ENCODE data around the gene GHRH. TPM values are rescaled to one million over a fixed set of nuclear protein-coding genes. Genes with fewer than 3 reads are reported as not detected.

GHRH gene
- not detected for total RNA-seq (ENCODE audit: unreplicated experiment)
- long read RNA-seq: 0 reads

- Mint-ChIP-seq H3K4me3 (ENCODE audit: unreplicated experiment) (no peak within 1 kb of the TSS), H3K27ac (ENCODE audit: unreplicated experiment) (no peak within 1 kb of the TSS), H3K4me1 (ENCODE audit: unreplicated experiment) (peaks cover 9% of the 10 kb centered on the region), H3K9me3 (ENCODE audit: unreplicated experiment) (no peaks in the 10 kb centered on the region), H3K36me3 (ENCODE audit: low read depth, unreplicated experiment) (no peaks in the 10 kb centered on the region), H3K27me3 (ENCODE audit: unreplicated experiment) (peaks cover 8% of the 10 kb centered on the region)
- TF ChIP-seq CTCF (IDR thresholded peaks at IDR 0.05; ENCODE audit: unreplicated experiment): no peak
- no peak for DNase-seq (ENCODE audit: low spot score)
Observed at GRCh38 chr20:37261714-37262113, at the start of gene GHRH. TSS of gene GHRH (minus strand) at chr20:37261814. CDS start at chr20:37256889, 4,925 bp downstream.

- Mint-ChIP-seq H3K4me3 (ENCODE audit: unreplicated experiment) (no peak overlapping the region), H3K27ac (ENCODE audit: unreplicated experiment) (no peak overlapping the region), H3K27me3 (ENCODE audit: unreplicated experiment) (peaks cover 5% of the 10 kb centered on the region), H3K9me3 (ENCODE audit: unreplicated experiment) (no peaks in the 10 kb centered on the region), H3K36me3 (ENCODE audit: low read depth, unreplicated experiment) (peaks cover 44% of the 10 kb centered on the region), H3K4me1 (ENCODE audit: unreplicated experiment) (peaks cover 19% of the 10 kb centered on the region)
- DNase-seq (ENCODE audit: low spot score): no peak
- TF ChIP-seq CTCF (IDR thresholded peaks at IDR 0.05; ENCODE audit: unreplicated experiment): no peak
Observed at GRCh38 chr20:37310951-37311350, 49.3 kb upstream of the GHRH start.

- H3K9me3 Mint-ChIP-seq (ENCODE audit: unreplicated experiment): no peaks in the 10 kb centered on the region
- H3K4me3 Mint-ChIP-seq (ENCODE audit: unreplicated experiment): peak overlapping the region; percentile 67
- DNase-seq (ENCODE audit: low spot score): no peak
- peaks cover 3% of the 10 kb centered on the region for H3K27me3 Mint-ChIP-seq (ENCODE audit: unreplicated experiment)
- H3K36me3 Mint-ChIP-seq (ENCODE audit: low read depth, unreplicated experiment): peaks cover 46% of the 10 kb centered on the region
- peaks cover 19% of the 10 kb centered on the region for H3K4me1 Mint-ChIP-seq (ENCODE audit: unreplicated experiment)
- peak overlapping the region; percentile 42 for H3K27ac Mint-ChIP-seq (ENCODE audit: unreplicated experiment)
- no peak for TF ChIP-seq CTCF (IDR thresholded peaks at IDR 0.05; ENCODE audit: unreplicated experiment)
Observed at GRCh38 chr20:37309936-37310590, 48.4 kb upstream of the GHRH start.

- Mint-ChIP-seq H3K27ac (ENCODE audit: unreplicated experiment) (no peak overlapping the region), H3K36me3 (ENCODE audit: low read depth, unreplicated experiment) (peaks cover 48% of the 10 kb centered on the region), H3K4me1 (ENCODE audit: unreplicated experiment) (peaks cover 19% of the 10 kb centered on the region), H3K4me3 (ENCODE audit: unreplicated experiment) (no peak overlapping the region), H3K27me3 (ENCODE audit: unreplicated experiment) (peaks cover 3% of the 10 kb centered on the region), H3K9me3 (ENCODE audit: unreplicated experiment) (no peaks in the 10 kb centered on the region)
- TF ChIP-seq CTCF (IDR thresholded peaks at IDR 0.05; ENCODE audit: unreplicated experiment): no peak
- no peak for DNase-seq (ENCODE audit: low spot score)
Observed at GRCh38 chr20:37309290-37309689, 47.7 kb upstream of the GHRH start.

Measured in endothelial cell (in vitro differentiated cells).